Activated CD8-positive, alpha-beta memory T cell treated with anti-CD3 and anti-CD28 coated beads for 1 hour (primary cell): ENCODE results near the gene RHOJ.
"Not testable (repeated sequence)": the region's sequence is repeated elsewhere in the genome, so short reads cannot be mapped to it uniquely, and the experiment has no call there.

Source experiments
- DNase-seq, 2 donors: peaks; one replicate each; pipeline ENCODE4 v3.0.0-alpha.2; 2020; ENCODE audit warnings: low read depth in 1 of 2; ENCODE audit errors: extremely low read depth in 1 of 2

RHOJ gene

DNA sequence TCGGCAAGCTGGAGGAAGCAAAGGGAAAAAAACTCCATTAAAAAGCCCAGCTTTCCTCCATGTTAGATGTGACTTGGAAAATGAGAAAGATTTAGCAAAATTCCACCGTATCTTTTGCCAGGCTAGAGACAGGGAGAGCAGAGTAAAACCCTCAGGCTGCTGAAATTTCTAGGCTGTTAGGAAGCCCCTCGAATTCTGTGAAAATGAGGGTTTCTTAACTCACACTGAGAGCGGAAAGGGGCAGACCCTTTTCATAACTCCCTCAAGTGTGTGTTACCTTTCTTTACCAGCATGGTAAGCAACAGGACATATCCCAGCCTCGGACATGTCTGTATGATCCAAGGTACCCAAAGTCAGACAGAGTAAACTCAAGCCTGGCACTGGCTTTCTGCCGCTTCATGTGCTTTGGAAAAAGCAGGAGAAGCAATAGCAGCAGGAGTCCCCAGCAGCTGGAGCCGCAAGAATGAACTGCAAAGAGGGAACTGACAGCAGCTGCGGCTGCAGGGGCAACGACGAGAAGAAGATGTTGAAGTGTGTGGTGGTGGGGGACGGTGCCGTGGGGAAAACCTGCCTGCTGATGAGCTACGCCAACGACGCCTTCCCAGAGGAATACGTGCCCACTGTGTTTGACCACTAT is at the start of gene RHOJ:
Gene RHOJ (plus strand): TSS at position 37 of the 637 bp plus-strand sequence. CDS start 427 bp downstream, at position 464.
- DNase-seq: no peak

DNA sequence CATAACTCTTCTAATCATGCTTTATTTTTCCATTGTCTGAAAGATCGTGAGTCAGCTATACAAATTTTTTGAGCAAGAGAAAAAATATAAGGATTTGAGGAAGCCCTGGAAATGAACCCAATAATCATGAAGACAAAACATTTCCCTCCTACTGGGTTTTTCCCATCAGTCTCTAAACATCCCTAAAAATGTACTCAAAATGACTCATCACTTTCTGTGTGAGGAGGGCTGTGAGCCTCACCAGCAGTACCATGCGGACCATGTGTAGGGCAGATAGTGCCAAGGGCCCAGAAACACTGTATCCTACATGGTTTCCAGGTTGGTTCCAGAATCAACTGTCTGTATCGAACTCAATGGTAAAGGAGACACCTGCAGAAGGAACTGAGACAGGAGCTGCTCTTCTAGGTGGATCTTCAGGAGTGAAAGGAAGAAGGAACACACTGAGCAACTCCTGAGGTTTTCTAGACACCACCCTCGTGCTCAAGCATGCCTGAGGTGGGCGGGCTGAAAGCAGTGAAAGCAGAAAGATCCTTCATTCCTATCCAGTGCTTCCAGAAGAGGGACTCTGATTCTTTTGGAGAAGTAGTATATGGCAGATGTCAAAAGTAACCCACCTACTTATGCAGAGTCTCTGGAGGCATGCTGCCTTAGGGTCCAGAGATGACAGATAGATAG is 48.6 kb upstream of the RHOJ start:
- no peak for DNase-seq

DNA sequence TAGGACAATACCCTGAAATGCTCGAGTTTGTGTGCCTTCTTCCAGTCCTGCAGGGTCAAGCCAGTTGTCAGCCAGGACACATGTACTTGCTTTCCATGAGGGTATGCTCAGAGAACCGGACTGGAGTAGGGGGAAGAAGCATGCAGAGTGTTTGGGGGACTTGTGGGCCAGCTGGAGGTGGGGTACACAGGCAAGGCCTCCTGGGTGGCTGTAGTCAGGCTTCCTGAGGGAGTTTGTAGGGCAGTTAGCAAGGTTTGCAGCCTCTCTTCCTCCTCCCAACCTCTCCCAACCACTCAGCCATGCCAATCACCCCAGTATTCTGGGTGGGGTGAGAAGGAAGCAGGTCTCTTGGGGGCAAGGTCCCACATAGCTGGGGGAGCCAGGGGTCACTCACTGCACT is 47.0 kb upstream of the RHOJ start:
- DNase-seq: no peak

DNA sequence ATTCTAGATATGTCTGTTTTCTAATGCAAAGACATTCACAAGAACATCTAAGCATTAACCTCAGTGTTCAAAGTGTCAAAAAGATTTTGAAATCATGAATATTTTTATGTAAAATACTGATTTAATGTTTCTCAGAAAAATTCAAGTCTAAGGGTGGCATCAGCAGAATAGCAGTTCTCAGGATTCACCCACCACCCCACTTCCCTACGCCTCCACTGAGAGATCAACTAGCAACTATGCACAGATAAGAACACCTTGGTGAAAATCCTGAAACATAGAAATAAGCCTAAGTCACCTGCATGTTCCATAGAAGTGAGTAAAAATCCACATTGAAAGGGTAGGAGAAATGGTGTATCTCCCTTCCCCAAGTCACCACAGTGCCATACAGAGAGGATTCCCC is 40.9 kb upstream of the RHOJ start:
- no peak for DNase-seq

DNA sequence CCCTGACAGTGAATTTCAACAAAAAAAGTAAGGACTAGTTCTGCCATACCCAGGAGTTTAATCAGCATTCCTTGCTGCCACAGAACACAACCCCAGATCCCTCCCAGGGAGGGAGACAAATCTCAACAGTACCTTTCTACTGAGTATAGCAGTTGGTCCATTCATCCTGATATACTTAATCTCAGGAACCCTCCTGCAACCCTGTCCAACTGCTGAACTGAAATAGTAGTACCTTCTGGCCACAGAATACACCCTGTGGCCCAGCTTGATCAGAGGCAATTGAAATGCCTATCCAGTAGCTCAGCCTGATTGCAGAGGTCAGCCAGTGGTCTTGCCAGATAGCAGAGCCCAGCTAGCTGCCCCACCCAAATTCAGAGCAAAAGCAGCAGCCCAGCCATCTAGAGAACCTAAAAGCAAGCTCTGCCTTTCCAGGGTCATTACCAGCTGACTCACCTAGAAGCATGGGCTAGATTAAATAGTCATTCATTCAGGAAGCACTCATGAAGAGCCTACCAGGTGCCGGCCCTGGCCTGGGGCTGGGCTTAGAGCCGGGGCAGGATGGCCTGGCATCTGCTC is 40.0 kb upstream of the RHOJ start:
- no peak for DNase-seq

DNA sequence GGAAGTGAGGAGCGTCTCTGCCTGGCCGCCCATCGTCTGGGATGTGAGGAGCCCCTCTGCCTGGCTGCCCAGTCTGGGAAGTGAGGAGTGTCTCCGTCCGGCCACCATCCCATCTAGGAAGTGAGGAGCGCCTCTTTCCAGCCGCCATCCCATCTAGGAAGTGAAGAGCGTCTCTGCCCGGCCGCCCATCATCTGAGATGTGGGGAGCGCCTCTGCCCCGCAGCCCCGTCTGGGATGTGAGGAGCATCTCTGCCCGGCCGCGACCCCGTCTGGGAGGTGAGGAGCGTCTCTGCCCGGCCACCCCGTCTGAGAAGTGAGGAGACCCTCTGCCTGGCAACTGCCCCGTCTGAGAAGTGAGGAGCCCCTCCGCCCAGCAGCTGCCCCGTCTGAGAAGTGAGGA is 39.0 kb upstream of the RHOJ start:
- not testable (repeated sequence) for DNase-seq

DNA sequence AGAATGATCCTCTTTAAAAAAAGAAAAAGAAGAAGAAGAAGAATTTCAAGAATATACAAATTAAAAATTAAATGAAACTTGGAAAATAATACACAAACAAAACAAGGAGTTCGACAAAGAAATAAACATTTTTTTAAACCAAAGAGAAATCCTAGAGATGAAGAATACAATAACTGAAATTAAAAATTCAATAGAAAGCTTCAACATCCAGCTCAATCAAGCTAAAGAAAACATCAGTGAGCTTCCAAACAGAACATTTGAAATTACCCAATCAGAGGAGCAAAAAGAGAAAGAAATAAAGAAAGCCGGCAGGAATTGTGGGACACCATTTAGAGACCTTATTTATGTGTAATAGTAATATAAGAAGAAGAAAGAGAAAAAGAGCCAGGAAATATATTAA is 37.2 kb upstream of the RHOJ start:
- no peak for DNase-seq

DNA sequence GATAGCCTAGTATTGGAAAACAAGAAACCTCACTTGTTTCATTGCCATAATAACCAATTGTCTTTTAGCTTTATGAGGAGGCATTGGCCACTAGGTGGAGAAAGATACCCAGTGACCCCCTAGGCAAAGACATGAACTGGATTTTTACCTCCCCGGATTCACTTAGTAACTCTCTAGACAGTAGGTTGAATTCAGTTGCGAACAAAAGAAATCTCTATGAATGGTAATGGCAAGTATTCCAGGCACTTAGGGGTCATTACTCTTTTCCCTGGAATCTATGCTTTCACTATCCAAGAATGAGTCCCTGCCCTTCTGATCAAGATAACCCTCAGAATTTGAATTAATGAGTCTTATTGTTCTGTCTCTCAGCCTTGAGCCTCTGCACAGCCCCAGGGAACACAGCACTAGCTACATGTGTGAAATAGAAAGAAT is 29.5 kb upstream of the RHOJ start:
- no peak for DNase-seq

DNA sequence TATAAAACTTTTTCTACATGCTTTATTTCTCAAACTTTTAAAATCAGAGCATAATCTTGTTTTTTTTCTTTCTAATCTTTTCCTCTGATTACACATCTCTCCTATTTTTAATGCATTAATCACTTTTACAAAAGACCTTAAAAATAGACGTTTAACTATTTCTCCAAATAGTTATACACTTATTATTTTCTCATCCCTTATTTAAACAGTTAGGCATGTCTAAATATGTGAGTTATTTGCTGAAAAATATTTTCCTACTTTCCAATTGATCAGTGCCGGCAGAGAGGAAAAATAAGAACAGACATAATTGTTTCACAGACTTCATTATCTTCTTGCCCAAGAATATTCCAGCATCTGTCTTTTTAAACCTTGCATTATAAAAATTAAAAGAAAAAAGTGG is 28.7 kb upstream of the RHOJ start:
- DNase-seq: no peak

DNA sequence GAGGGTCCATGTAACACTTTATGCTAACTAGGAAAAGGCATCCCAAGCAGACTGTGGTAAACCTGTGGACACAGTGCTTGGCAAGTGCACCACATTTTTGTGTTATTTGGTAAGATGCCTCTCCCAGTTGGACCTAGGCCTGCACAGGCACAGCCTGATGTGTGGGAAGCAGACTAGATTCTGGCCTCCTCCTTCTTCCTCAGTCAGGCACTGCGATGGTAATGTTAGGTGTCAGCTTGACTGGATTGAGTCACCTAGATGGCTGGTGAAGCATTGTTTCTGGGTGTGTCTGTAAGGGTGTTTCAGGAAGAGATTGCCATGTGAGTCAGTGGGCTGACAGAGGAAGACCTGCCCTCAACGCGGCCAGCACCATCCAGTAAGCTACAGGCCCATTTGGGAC is 25.3 kb upstream of the RHOJ start:
- DNase-seq: no peak

DNA sequence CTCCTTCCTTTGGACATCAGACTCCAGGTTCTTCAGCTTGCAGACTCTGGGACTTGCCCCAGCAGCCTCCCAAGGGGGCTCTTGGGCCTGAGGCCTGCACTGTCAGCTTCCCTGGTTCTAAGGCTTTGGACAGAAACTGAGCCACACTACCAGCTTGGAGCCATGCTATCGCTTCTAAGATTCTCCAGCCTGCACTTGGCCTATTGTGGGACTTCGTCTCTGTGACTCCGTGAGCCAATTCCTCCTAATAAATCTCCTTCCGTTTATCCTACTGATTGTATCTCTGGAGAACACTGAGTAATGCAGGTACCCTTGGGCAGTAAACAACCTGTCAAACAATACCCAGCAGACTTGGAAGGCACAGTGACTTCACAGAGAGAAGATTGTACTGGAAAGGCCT is 24.9 kb upstream of the RHOJ start:
- DNase-seq: no peak

DNA sequence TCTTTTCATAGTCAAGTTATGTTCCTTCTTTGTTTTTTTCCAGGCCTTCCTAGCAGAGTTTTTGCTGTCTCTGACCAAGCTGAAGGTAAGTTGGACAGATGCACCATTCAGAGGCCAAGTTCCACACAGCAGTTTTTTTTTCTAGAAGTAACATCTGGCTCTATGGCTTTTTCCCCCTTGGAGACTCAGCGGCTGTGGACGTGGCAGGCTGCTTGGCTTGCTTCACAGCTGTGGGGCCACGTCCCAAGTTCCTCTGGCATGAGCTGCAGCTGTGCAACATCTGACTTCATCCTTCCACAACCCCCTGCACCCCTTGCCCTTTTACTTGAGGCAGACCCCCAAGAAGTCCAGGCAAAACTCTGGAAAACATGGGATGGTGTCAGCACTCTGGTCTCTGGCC is 24.2 kb upstream of the RHOJ start:
- no peak for DNase-seq

DNA sequence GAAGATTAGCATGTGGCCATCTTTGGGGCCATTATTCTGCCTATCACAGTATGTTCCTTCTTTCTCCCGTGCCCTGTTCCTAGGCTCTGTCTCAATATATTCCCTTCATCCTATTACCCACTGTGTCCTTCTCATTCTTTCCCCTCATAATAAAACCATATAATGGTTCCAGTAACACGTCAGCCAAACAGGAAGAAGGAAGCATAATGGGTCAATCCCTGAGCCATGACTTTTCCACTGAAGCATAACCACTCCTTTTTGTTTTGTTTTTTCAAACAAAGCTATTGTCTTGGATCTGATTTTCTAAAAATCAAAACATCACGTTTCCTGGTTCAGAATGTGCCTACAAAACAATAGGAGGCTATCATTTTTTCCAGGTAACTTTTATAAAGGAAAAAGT is 21.3 kb upstream of the RHOJ start:
- no peak for DNase-seq

DNA sequence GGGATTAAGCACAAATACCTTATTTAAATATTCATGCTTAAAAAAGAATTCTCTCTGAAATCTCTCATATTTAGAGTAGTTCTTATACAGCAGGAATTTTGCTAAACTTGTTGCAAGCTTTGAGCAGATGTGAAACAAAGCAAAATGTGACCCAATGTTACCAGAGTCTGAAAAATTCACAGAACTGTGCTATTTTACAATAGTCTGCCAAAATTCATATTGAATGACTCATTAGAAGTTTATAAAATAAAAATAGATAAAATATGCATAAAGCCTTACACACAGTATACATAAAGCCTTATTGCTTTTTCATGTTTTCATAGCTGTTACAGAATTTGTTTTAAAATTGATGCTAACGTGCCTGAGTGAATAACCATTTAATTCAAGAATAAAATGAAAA is 17.8 kb upstream of the RHOJ start:
- DNase-seq: no peak

DNA sequence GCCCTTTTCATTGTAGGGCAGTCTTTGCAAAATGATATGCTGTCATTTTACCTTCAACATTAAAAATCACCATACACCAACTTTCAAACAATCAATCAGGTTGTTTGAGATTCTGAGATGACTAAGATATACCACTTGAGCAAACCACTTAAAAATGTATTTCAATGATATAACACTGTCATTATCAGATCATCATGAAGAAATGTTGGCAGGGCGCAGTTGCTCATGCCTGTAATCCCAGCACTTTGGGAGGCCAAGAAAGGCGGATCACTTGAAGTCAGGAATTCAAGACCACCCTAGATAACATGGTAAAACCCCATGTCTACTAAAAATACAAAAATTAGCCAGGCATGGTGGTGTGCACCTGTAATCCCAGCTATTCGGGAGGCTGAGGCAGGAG is 13.0 kb upstream of the RHOJ start:
- DNase-seq: no peak

DNA sequence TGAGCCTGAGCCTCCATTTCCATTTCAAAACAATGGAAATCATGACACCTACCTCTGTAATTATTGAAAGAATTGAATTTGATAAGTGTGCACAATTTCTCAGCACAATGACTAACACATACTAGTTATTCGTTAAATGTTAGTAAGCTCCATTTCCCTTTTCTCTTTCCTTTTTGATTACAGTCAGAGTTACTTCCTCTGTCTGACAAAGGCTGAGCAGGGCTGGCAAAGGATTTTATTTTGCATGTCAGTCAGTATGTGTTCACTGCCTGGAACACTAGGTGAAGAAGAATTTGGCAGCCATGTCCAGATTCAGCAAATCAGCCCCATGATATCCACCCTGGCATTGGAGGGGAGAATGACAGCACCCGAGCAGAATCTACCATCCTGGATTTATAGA is 12.2 kb upstream of the RHOJ start:
- no peak for DNase-seq

DNA sequence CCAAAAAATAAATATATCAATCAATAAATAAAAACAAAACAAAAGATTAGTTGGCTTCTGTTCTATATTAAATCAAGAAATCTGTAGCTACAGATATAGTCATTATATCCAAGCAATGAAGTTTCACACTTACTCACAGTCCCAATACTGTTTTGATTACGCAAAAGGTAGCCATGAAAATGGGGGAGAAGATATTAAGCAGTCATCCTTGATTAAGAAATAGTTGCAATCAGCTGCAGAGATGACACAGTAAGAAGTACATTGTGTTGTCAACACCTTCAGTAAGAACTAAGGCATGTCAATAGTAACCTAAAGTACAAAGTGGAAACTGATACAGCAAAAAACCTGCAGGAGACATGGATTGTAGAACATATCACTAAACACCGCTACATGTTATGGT is 11.0 kb upstream of the RHOJ start:
- no peak for DNase-seq

DNA sequence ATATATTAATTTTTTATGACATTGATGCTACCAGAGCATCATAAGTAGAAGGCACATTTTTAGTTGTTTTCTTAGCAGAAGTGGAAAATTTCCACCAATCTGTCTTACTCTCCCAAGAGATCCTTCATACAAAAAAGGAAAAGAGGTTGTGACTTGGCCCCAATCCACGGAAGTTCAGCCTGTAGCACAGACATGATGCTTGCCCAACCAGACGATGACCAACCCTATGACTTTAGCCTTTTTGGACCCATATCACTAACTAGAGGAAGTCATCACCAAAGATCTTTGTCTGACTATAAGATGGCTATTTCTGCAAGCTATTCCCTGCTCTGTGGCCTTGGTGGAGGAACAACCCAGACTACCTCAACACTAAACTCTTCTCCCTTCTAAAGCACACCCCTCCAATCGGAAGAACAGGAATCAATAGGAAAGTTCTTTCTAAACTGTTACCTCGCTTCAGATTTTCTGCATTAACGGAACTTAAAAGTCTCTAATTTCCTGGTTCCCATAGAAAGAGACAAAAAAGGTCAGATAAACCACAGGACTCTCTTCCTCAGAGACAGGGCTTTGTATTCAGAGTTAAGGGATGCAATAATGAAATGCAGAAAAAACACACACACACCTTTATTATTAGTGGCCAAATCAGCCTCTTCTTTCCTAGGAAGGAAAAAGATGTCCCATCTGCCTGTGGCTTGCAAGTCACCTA is 4.1 kb upstream of the RHOJ start:
- DNase-seq: no peak

DNA sequence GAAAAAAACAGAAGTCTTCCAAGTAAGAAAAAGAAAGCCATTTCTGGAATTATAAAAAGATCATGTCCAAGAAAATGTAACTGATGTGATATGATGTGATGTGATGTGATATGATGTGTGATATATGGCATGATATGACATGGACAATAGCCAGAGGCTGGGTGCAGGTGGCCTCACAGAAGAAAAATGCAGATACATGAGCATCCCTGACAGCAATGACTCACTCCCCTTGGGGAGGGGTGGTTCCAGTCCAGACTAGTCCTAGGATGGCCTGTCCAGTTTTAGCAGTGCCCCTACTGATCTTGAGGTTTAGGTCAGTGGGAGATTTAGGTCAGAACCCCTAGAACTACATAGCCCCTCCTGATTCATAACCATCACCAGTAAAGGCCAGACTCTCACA is 3.5 kb upstream of the RHOJ start:
- DNase-seq: no peak

DNA sequence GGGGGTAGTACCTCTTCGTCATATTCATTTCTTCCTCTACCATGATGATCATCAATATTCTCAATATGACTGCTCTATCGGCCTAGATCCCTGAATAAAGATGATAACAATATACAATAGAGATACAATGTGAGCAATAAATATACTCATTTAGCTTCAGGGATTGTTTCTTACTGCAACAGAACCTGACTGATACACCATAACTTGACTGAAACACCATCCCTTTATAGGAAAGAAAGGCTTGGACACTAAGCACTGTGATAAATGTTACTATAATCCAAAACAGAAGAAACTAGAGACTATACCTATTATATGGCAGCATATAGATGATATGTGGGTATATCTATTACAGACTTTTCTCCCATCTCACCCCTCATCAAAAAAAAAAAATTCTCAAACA is 1.2 kb upstream of the RHOJ start:
- DNase-seq: no peak

DNA sequence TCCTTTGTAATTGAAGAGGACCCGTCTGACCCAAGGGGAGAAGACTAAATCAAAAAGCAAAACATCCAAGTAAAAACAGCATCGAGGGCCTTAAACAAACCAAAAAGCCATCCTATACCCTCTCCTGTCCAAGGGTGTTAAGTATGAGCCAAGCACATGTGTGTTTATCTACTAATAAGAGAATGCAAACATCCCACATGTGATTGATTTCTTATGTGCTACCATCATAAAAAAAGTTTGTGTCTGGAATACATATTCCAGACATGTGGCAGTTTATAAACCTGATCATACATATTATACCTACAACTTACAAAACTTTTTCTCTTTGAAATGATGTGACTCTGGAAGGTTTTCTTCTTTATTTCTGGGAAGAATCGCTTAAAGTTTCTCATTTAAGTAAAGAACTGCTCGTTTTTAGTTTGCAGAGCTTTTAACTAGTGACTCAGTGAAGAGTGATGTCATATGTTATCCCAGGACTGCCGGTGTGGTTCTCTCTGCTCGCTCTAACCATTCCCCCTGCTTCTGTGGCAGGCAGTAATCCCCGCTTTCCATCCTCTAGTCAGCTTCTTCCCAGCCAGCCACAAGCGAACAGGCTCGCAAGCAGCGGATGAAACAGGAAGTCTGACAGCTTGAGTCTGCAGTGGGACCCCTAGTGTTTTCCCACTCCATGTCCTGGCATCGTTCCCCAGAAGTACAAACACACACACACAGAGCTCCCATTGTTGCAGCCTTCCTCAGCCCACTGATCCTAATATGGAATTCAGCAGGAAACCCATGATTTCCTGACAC is 431 bp upstream of the RHOJ start:
- no peak for DNase-seq
